Mesenchymal stem cell (in vitro differentiated cells and primary cell): ENCODE data around the gene CDKL5.
"Not testable (repeated sequence)": the region's sequence is repeated elsewhere in the genome, so short reads cannot be mapped to it uniquely, and the experiment has no call there.

Experiments used
- DNase-seq: peaks from one replicate; pipeline ENCODE4 v3.0.0-alpha.2; 2013
- H2AFZ ChIP-seq: one replicate; pipeline ENCODE4 v1.6.1; 2013; ENCODE audit warnings: low read depth, mild to moderate bottlenecking, control low read depth, inconsistent platforms, low read length, moderate library complexity
- H2AK5ac ChIP-seq: 2 replicates; pipeline ENCODE4 v1.6.1; 2013; ENCODE audit warnings: low read length, moderate library complexity, mild to moderate bottlenecking, inconsistent platforms; ENCODE audit not compliant: severe bottlenecking
- H2BK120ac ChIP-seq: one replicate; pipeline ENCODE4 v1.6.1; 2013; ENCODE audit warnings: low read depth, mild to moderate bottlenecking, inconsistent platforms, low read length, moderate library complexity
- H2BK12ac ChIP-seq, 2 experiments: one replicate each; pipeline ENCODE4 v1.6.1; 2013; ENCODE audit warnings: inconsistent platforms in 2 of 2, low read length in 2 of 2, mild to moderate bottlenecking in 2 of 2, moderate library complexity in 2 of 2, control low read depth in 1 of 2
- H2BK15ac ChIP-seq: one replicate; pipeline ENCODE4 v1.6.1; 2013; ENCODE audit warnings: mild to moderate bottlenecking, low read depth, inconsistent platforms; ENCODE audit not compliant: poor library complexity, severe bottlenecking
- H2BK5ac ChIP-seq: 2 replicates; pipeline ENCODE4 v1.6.1; 2013; ENCODE audit warnings: low read depth, mild to moderate bottlenecking, low read length, control low read depth, inconsistent platforms; ENCODE audit not compliant: poor library complexity, severe bottlenecking
- H3K14ac ChIP-seq, 2 experiments: one replicate each; pipeline ENCODE4 v1.6.1; 2013; ENCODE audit warnings: inconsistent platforms in 2 of 2, low read length in 2 of 2, control low read depth in 1 of 2, mild to moderate bottlenecking in 1 of 2, moderate library complexity in 1 of 2
- H3K18ac ChIP-seq, 2 experiments: one replicate each; pipeline ENCODE4 v1.6.1; 2013; ENCODE audit warnings: inconsistent platforms in 2 of 2, low read length in 2 of 2, control low read depth in 1 of 2, low read depth in 1 of 2, mild to moderate bottlenecking in 1 of 2
- H3K23ac ChIP-seq, 2 experiments: one replicate each; pipeline ENCODE4 v1.6.1; 2013; ENCODE audit warnings: inconsistent platforms in 2 of 2, low read length in 2 of 2, mild to moderate bottlenecking in 2 of 2, moderate library complexity in 2 of 2, control low read depth in 1 of 2
- H3K27ac ChIP-seq: 2 replicates; pipeline ENCODE4 v1.5.1; 2013; ENCODE audit warnings: mild to moderate bottlenecking, moderate library complexity, low read length, control low read depth, inconsistent platforms; ENCODE audit not compliant: poor library complexity, severe bottlenecking
- H3K27me3 ChIP-seq, 2 experiments: 2 replicates each; pipeline versions ENCODE4 v1.6.1 to v1.7.0; 2013; ENCODE audit warnings: low read length in 2 of 2, mild to moderate bottlenecking in 2 of 2, moderate library complexity in 2 of 2, control low read depth in 1 of 2, inconsistent platforms in 1 of 2; ENCODE audit not compliant: control insufficient read depth in 1 of 2, insufficient read depth in 1 of 2
- H3K36me3 ChIP-seq, 2 experiments: 2 replicates each; pipeline versions ENCODE4 v1.6.1 to v1.7.0; 2013; ENCODE audit warnings: low read length in 2 of 2, control low read depth in 1 of 2, inconsistent platforms in 1 of 2, low read depth in 1 of 2, mild to moderate bottlenecking in 1 of 2; ENCODE audit not compliant: insufficient read depth in 2 of 2, control insufficient read depth in 1 of 2
- H3K4ac ChIP-seq, 2 experiments: one replicate each; pipeline ENCODE4 v1.6.1; 2013; ENCODE audit warnings: inconsistent platforms in 2 of 2, low read length in 2 of 2, mild to moderate bottlenecking in 2 of 2, moderate library complexity in 2 of 2, control low read depth in 1 of 2, low read depth in 1 of 2
- H3K4me1 ChIP-seq: 2 replicates; pipeline ENCODE4 v1.6.1; 2013; ENCODE audit warnings: low read depth, low read length, control low read depth; ENCODE audit not compliant: control insufficient read depth, insufficient read depth
- H3K4me2 ChIP-seq: 2 replicates; pipeline ENCODE4 v1.6.1; 2013; ENCODE audit warnings: low read length, mild to moderate bottlenecking, inconsistent platforms; ENCODE audit not compliant: poor library complexity, severe bottlenecking
- H3K4me3 ChIP-seq, 2 experiments: 2 replicates each; pipeline versions ENCODE4 v1.5.1 to v1.7.0; 2013; ENCODE audit warnings: low read length in 2 of 2, mild to moderate bottlenecking in 2 of 2, control low read depth in 1 of 2, low read depth in 1 of 2; ENCODE audit not compliant: insufficient read depth in 1 of 2
- H3K79me1 ChIP-seq: replicated peaks from 2 replicates; pipeline ENCODE4 v1.6.1; 2013; ENCODE audit warnings: mild to moderate bottlenecking, control low read depth, low read length, inconsistent platforms; ENCODE audit not compliant: poor library complexity, severe bottlenecking
- H3K9ac ChIP-seq: 2 replicates; pipeline ENCODE4 v1.7.0; 2013; ENCODE audit warnings: mild to moderate bottlenecking, low read length, moderate library complexity
- H3K9me3 ChIP-seq: 2 replicates; pipeline ENCODE4 v1.7.0; 2013; ENCODE audit warnings: mild to moderate bottlenecking, low read length; ENCODE audit not compliant: control insufficient read depth
- H4K8ac ChIP-seq: one replicate; pipeline ENCODE4 v1.6.1; 2013; ENCODE audit warnings: inconsistent platforms, mild to moderate bottlenecking, low read length, moderate library complexity
- H4K91ac ChIP-seq: one replicate; pipeline ENCODE4 v1.6.1; 2013; ENCODE audit warnings: mild to moderate bottlenecking, low read length, inconsistent platforms
- WGBS: methylation state at CpG from one replicate; pipeline ENCODE4 v1.1.7; 2013; ENCODE audit warnings: mixed read lengths; 5-methylcytosine and 5-hydroxymethylcytosine counted together

CDKL5 gene

GRCh38 chrX:18426004-18426320 is 554 bp downstream of the CDKL5 start:
- Histone ChIP-seq H2BK12ac (no peak overlapping the region), H3K79me1 (no peaks in the 10 kb centered on the region), H2AFZ (no peak overlapping the region), H3K36me3 (no peaks in the 10 kb centered on the region), H3K9ac (peak overlapping the region; percentile 77), H3K4me2 (peak overlapping the region; percentile 65), H2AK5ac (no peak overlapping the region), H2BK120ac (no peak overlapping the region), H3K4me3 (peak overlapping the region; percentile 73 to 85), H3K23ac (no peak overlapping the region), H3K4me1 (peaks cover 1% of the 10 kb centered on the region), H3K9me3 (no peaks in the 10 kb centered on the region), H2BK15ac (no peak overlapping the region), H4K8ac (no peak overlapping the region), H3K27me3 (peaks cover 0 to 2% of the 10 kb centered on the region in 2 experiments), H3K14ac (no peak overlapping the region), H3K27ac (no peak overlapping the region), H3K18ac (peak overlapping the region in 1 of 2 experiments; percentile 40), H4K91ac (no peak overlapping the region), H2BK5ac (no peak overlapping the region), H3K4ac (peak overlapping the region in 1 of 2 experiments; percentile 69)
- no peak for DNase-seq
- 0% methylated on average over 24 of the region's 40 CpGs for WGBS

DNA sequence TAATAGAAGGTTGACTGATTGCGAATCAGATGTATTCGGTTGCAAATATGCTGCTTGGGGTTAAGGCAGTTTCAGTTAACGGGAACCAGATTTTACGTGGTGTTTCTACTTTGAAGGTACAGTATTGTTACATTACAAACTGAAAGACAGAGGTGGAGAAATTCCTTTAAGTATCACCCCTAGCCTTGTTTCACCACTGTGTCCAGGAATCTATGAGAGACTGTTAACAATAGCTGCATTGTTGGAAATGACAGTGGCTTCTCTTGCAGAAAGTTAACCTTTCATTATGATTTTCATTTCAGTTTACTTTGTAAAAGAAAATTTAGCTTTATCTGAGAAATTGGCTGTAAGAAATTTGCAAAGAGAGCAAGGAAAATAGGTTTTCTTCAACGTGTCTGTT is 2.6 kb downstream of the CDKL5 start:
- no peak overlapping the region for H3K4me2 ChIP-seq
- H3K27me3 ChIP-seq, result peaks cover 0 to 2% of the 10 kb centered on the region in 2 experiments
- H3K4me1 ChIP-seq, result peaks cover 1% of the 10 kb centered on the region
- no peak for DNase-seq
- no peak overlapping the region for H2BK5ac ChIP-seq
- H3K4ac ChIP-seq, result no peak overlapping the region
- H3K79me1 ChIP-seq, result no peaks in the 10 kb centered on the region
- H3K36me3 ChIP-seq, result no peaks in the 10 kb centered on the region
- no peak overlapping the region for H3K9ac ChIP-seq
- H2BK15ac ChIP-seq, result no peak overlapping the region
- H4K91ac ChIP-seq, result no peak overlapping the region
- H3K23ac ChIP-seq, result no peak overlapping the region
- no peak overlapping the region for H3K18ac ChIP-seq
- H3K27ac ChIP-seq, result no peak overlapping the region
- no peak overlapping the region for H2AK5ac ChIP-seq
- no peak overlapping the region for H4K8ac ChIP-seq
- H3K9me3 ChIP-seq, result no peaks in the 10 kb centered on the region
- H2AFZ ChIP-seq, result no peak overlapping the region
- H3K14ac ChIP-seq, result no peak overlapping the region
- 38% methylated on average over 4 of the region's 5 CpGs for WGBS
- no peak overlapping the region for H2BK12ac ChIP-seq
- no peak overlapping the region for H3K4me3 ChIP-seq
- H2BK120ac ChIP-seq, result no peak overlapping the region

- H3K9me3 ChIP-seq, H3K9ac ChIP-seq, H3K4me2 ChIP-seq, H4K91ac ChIP-seq, H3K23ac ChIP-seq, H4K8ac ChIP-seq, H3K27me3 ChIP-seq, H2BK15ac ChIP-seq, H3K4me1 ChIP-seq, H3K4ac ChIP-seq, H3K27ac ChIP-seq, DNase-seq, H2BK12ac ChIP-seq, H3K18ac ChIP-seq, H3K36me3 ChIP-seq, H2AFZ ChIP-seq, H2BK120ac ChIP-seq, H3K4me3 ChIP-seq, H2BK5ac ChIP-seq, H3K79me1 ChIP-seq, H3K14ac ChIP-seq, H2AK5ac ChIP-seq: not testable (repeated sequence)
- WGBS, result 98% methylated on average over 11 of the region's 14 CpGs
Measured at GRCh38 chrX:18433288-18433687, 7.9 kb downstream of the CDKL5 start.

DNA sequence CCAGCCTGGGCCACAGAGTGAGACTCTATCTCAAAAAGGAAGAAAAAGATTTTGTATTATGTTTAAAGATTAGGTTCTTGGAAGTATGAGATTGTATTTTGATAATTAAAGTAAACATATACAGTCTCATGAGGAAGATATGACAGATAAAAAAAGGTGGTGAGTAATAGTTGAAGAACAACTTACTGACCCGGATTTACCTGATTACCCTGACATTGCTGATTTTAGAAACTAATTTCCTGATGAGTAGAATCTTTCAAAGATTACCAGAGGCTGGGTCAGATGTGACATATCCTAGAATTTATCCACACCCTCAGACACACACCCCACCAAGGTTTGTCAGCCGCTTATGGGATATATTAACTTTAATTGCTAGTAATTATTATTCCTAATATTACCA is 9.5 kb downstream of the CDKL5 start:
- H3K4me3 ChIP-seq, result no peak overlapping the region
- H3K27ac ChIP-seq, result no peak overlapping the region
- H3K36me3 ChIP-seq, result no peaks in the 10 kb centered on the region
- H2BK15ac ChIP-seq, result no peak overlapping the region
- H2AFZ ChIP-seq, result no peak overlapping the region
- no peak overlapping the region for H4K91ac ChIP-seq
- no peaks in the 10 kb centered on the region for H3K9me3 ChIP-seq
- H3K4me2 ChIP-seq, result no peak overlapping the region
- H2BK12ac ChIP-seq, result no peak overlapping the region
- no peak overlapping the region for H3K23ac ChIP-seq
- no peak for DNase-seq
- H3K18ac ChIP-seq, result no peak overlapping the region
- H3K4ac ChIP-seq, result no peak overlapping the region
- H3K14ac ChIP-seq, result no peak overlapping the region
- H3K79me1 ChIP-seq, result peaks cover 3% of the 10 kb centered on the region
- peaks cover 2% of the 10 kb centered on the region for H3K4me1 ChIP-seq
- no peak overlapping the region for H2BK5ac ChIP-seq
- no peak overlapping the region for H4K8ac ChIP-seq
- no peak overlapping the region for H2AK5ac ChIP-seq
- WGBS, result no CpG with 5 or more reads among the region's 2 CpGs
- no peaks in the 10 kb centered on the region for H3K27me3 ChIP-seq
- H2BK120ac ChIP-seq, result no peak overlapping the region
- H3K9ac ChIP-seq, result no peak overlapping the region
